ENCODE results near the gene REEP6. TPM values are rescaled to one million over a fixed set of nuclear protein-coding genes. Genes with fewer than 3 reads are reported as not detected.

The REEP6 gene
- 0.33 TPM for polyA plus RNA-seq (2012; ENCODE audit: low read depth, missing spikeins)

- TF ChIP-seq SPI1 (IDR thresholded peaks at IDR 0.05; ENCODE audit: low read depth, low read length) (no peak), POLR2AphosphoS5 (IDR thresholded peaks at IDR 0.05; ENCODE audit: low read depth, low read length) (no peak), POU2F2 (IDR thresholded peaks at IDR 0.05; ENCODE audit: low read depth, low read length) (no peak), POLR2A (IDR thresholded peaks at IDR 0.05; ENCODE audit: low read depth, low read length) (no peak), PAX5 (IDR thresholded peaks at IDR 0.05; ENCODE audit: insufficient read depth, low read length, severe bottlenecking) (no peak), TAF1 (IDR thresholded peaks at IDR 0.05; ENCODE audit: low read depth, low read length) (no peak)
- FAIRE-seq = no peak
- DNase-seq (ENCODE audit: insufficient read length, low spot score) = no peak
Observed at GRCh38 chr19:1491114-1491848, at the start of gene REEP6. Gene REEP6 (plus strand): TSS chr19:1491181. CDS start chr19:1491270, 89 bp downstream.

- no peak for TF ChIP-seq POU2F2 (IDR thresholded peaks at IDR 0.05; ENCODE audit: low read depth, low read length)
- TF ChIP-seq PAX5 (IDR thresholded peaks at IDR 0.05; ENCODE audit: insufficient read depth, low read length, severe bottlenecking) = no peak
- peak; percentile 54 for TF ChIP-seq POLR2A (IDR thresholded peaks at IDR 0.05; ENCODE audit: low read depth, low read length)
- FAIRE-seq = no peak
- DNase-seq (ENCODE audit: insufficient read length, low spot score) = no peak
Observed at GRCh38 chr19:1441677-1442438, 49.1 kb upstream of the REEP6 start.

- TF ChIP-seq POU2F2 (IDR thresholded peaks at IDR 0.05; ENCODE audit: low read depth, low read length) (no peak), SPI1 (IDR thresholded peaks at IDR 0.05; ENCODE audit: low read depth, low read length) (no peak), POLR2A (IDR thresholded peaks at IDR 0.05; ENCODE audit: low read depth, low read length) (no peak), PAX5 (IDR thresholded peaks at IDR 0.05; ENCODE audit: insufficient read depth, low read length, severe bottlenecking) (no peak)
- FAIRE-seq = peak; percentile 93
- peak; percentile 97 for DNase-seq (ENCODE audit: insufficient read length, low spot score)
Observed at GRCh38 chr19:1445185-1445931, 45.6 kb upstream of the REEP6 start.

- TF ChIP-seq POLR2AphosphoS5 (IDR thresholded peaks at IDR 0.05; ENCODE audit: low read depth, low read length) = no peak
- TF ChIP-seq SPI1 (IDR thresholded peaks at IDR 0.05; ENCODE audit: low read depth, low read length) = no peak
- TF ChIP-seq POLR2A (IDR thresholded peaks at IDR 0.05; ENCODE audit: low read depth, low read length) = no peak
- TF ChIP-seq TAF1 (IDR thresholded peaks at IDR 0.05; ENCODE audit: low read depth, low read length) = no peak
- TF ChIP-seq PAX5 (IDR thresholded peaks at IDR 0.05; ENCODE audit: insufficient read depth, low read length, severe bottlenecking) = no peak
- TF ChIP-seq POU2F2 (IDR thresholded peaks at IDR 0.05; ENCODE audit: low read depth, low read length) = no peak
- no peak for DNase-seq (ENCODE audit: insufficient read length, low spot score)
- no peak for FAIRE-seq
Observed at GRCh38 chr19:1445932-1446712, 44.9 kb upstream of the REEP6 start.

GRCh38 chr19:1446713-1447481 lies 44.1 kb upstream of the REEP6 start:
- DNase-seq (ENCODE audit: insufficient read length, low spot score) = no peak
- FAIRE-seq = no peak
- TF ChIP-seq PAX5 (IDR thresholded peaks at IDR 0.05; ENCODE audit: insufficient read depth, low read length, severe bottlenecking) (no peak), POLR2A (IDR thresholded peaks at IDR 0.05; ENCODE audit: low read depth, low read length) (no peak), POLR2AphosphoS5 (IDR thresholded peaks at IDR 0.05; ENCODE audit: low read depth, low read length) (no peak), POU2F2 (IDR thresholded peaks at IDR 0.05; ENCODE audit: low read depth, low read length) (no peak), SPI1 (IDR thresholded peaks at IDR 0.05; ENCODE audit: low read depth, low read length) (no peak), TAF1 (IDR thresholded peaks at IDR 0.05; ENCODE audit: low read depth, low read length) (no peak)

GRCh38 chr19:1447504-1447903 lies 43.5 kb upstream of the REEP6 start:
- DNase-seq (ENCODE audit: insufficient read length, low spot score) (no peak), FAIRE-seq (no peak)
- TF ChIP-seq POLR2A (IDR thresholded peaks at IDR 0.05; ENCODE audit: low read depth, low read length) (no peak), POU2F2 (IDR thresholded peaks at IDR 0.05; ENCODE audit: low read depth, low read length) (no peak), SPI1 (IDR thresholded peaks at IDR 0.05; ENCODE audit: low read depth, low read length) (no peak), TAF1 (IDR thresholded peaks at IDR 0.05; ENCODE audit: low read depth, low read length) (no peak), PAX5 (IDR thresholded peaks at IDR 0.05; ENCODE audit: insufficient read depth, low read length, severe bottlenecking) (no peak), POLR2AphosphoS5 (IDR thresholded peaks at IDR 0.05; ENCODE audit: low read depth, low read length) (no peak)

GRCh38 chr19:1447944-1448343 lies 43.0 kb upstream of the REEP6 start:
- FAIRE-seq = no peak
- no peak for DNase-seq (ENCODE audit: insufficient read length, low spot score)
- TF ChIP-seq POLR2AphosphoS5 (IDR thresholded peaks at IDR 0.05; ENCODE audit: low read depth, low read length) (no peak), TAF1 (IDR thresholded peaks at IDR 0.05; ENCODE audit: low read depth, low read length) (no peak), POLR2A (IDR thresholded peaks at IDR 0.05; ENCODE audit: low read depth, low read length) (no peak), POU2F2 (IDR thresholded peaks at IDR 0.05; ENCODE audit: low read depth, low read length) (no peak), PAX5 (IDR thresholded peaks at IDR 0.05; ENCODE audit: insufficient read depth, low read length, severe bottlenecking) (no peak), SPI1 (IDR thresholded peaks at IDR 0.05; ENCODE audit: low read depth, low read length) (no peak)
